SU-DHL-6 (cell line): Measurements from ENCODE around the gene LRRN2.

Experiments
- EZH2phosphoT487 ChIP-seq: fragments of 200-600 bp; sonication (generic), shearing (Covaris generic); conservative IDR thresholded peaks from 2 replicates; pipeline ENCODE4 v1.6.1; 2018; ENCODE audit warnings: mild to moderate bottlenecking, antibody characterized with exemption, low read length, moderate library complexity, mixed read lengths
- TF ChIP-seq, protein P1 (sequence below): fragments of 200-600 bp; sonication (generic); IDR thresholded peaks from one replicate; pipeline ENCODE4 v1.5.1; 2017; ENCODE audit warnings: antibody characterized with exemption, mild to moderate bottlenecking, low read length, moderate library complexity; ENCODE audit not compliant: insufficient read depth, poor library complexity, severe bottlenecking

DNA sequence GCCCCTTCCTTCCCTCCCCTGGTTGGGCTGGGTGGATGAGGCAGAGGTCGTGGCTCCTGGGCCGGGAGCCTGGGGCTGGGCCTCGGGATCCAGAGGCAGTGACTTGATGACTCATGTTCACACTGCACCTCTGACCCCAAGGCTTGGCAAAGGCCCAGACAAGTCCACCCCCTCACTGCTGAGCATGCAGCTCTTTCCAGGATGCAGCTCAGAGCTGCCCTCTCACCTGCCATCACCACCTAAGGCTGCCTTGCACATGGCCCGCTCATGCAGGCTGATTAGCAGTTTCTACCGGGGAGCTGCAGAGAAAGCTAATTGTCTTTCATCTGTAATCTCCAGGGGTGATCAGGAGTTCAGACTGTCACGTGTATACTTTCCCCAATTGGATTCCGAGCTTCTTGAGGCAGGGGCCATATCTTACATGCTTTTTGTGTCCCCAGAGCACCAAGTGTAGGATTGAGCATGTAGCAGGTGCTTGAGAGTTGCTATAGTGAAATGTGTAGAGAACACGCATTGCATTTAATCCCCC is 62.1 kb downstream of the LRRN2 start:
- TF ChIP-seq, protein P1, sequence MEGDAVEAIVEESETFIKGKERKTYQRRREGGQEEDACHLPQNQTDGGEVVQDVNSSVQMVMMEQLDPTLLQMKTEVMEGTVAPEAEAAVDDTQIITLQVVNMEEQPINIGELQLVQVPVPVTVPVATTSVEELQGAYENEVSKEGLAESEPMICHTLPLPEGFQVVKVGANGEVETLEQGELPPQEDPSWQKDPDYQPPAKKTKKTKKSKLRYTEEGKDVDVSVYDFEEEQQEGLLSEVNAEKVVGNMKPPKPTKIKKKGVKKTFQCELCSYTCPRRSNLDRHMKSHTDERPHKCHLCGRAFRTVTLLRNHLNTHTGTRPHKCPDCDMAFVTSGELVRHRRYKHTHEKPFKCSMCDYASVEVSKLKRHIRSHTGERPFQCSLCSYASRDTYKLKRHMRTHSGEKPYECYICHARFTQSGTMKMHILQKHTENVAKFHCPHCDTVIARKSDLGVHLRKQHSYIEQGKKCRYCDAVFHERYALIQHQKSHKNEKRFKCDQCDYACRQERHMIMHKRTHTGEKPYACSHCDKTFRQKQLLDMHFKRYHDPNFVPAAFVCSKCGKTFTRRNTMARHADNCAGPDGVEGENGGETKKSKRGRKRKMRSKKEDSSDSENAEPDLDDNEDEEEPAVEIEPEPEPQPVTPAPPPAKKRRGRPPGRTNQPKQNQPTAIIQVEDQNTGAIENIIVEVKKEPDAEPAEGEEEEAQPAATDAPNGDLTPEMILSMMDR: no peak
- no peak for TF ChIP-seq EZH2phosphoT487
